HUES6 (cell line): ENCODE results near the gene FOXN4.
A peak's percentile ranks its signal among the peaks of the same experiment; 100 is the strongest.

Source experiments
- H3K27ac ChIP-seq: 2 replicates; pipeline ENCODE4 v1.7.0; 2013; ENCODE audit warnings: low read depth, mild to moderate bottlenecking, low read length, inconsistent platforms
- H3K27me3 ChIP-seq: 2 replicates; pipeline ENCODE4 v1.6.1; 2013; ENCODE audit warnings: low read length; ENCODE audit not compliant: control insufficient read depth, insufficient read depth
- H3K36me3 ChIP-seq: 2 replicates; pipeline ENCODE4 v1.6.1; 2013; ENCODE audit warnings: low read length; ENCODE audit not compliant: control insufficient read depth, insufficient read depth
- H3K4me1 ChIP-seq: 2 replicates; pipeline ENCODE4 v1.6.1; 2013; ENCODE audit warnings: low read length; ENCODE audit not compliant: control insufficient read depth, insufficient read depth
- H3K4me3 ChIP-seq: 2 replicates; pipeline ENCODE4 v1.5.1; 2013; ENCODE audit warnings: low read depth, low read length
- H3K9ac ChIP-seq: one replicate; pipeline ENCODE4 v1.6.1; 2013; ENCODE audit warnings: mild to moderate bottlenecking, low read length
- H3K9me3 ChIP-seq: 2 replicates; pipeline ENCODE4 v1.6.1; 2013; ENCODE audit warnings: low read depth, low read length; ENCODE audit not compliant: control insufficient read depth, insufficient read depth

FOXN4 gene

DNA sequence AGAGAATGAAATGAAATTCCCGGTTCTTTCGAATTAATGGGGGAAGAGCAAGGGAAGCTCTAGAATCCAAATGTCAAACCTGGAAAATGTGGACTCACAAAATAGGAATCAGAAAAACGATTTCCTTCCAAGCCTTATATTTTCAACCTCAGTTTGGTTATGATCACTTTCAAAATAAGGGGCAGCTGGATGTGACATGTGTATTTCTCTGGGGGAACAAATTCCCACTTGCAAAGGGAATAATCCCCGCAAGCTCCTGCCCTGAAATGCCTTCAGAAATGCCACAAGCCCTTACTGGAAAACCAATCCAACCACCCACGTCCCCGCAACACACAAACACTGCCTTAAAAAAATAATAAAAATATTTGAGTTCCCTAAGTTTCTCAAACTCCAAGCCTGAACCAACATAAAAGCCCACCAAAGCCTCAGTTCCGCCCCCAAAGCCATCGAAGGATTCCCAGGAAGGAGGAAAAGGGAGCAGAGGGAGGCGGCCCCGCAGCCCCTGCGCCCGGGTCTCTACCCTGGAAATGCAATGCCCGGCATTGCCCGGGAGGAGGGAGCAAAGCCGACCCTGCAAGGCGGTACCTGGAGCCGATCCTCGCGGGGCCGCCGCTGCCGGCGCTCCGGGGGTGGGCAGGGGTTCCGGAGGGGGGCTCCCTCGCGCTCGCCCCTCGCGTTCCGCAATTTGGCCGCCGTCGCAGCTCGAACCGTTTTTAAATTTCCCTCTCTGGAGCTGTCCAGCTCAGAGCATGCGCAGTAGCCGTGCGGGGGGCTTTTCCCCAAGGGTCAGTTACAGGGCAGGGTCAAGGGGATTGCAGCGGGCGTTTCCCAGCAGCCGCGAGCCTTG, at the start of gene FOXN4:
FOXN4 (minus strand) TSS at position 751 of the 847 bp plus-strand sequence. CDS start 963 bp downstream, outside the sequence.
- Histone ChIP-seq H3K27me3 (peaks cover 84% of the 10 kb centered on the region), H3K9ac (peak within 1 kb of the TSS; percentile 25), H3K4me3 (peak within 1 kb of the TSS; percentile 74), H3K4me1 (peaks cover 4% of the 10 kb centered on the region; the same call in 1 of the 2 replicates), H3K9me3 (no peaks in the 10 kb centered on the region), H3K27ac (no peak within 1 kb of the TSS), H3K36me3 (no peaks in the 10 kb centered on the region)

DNA sequence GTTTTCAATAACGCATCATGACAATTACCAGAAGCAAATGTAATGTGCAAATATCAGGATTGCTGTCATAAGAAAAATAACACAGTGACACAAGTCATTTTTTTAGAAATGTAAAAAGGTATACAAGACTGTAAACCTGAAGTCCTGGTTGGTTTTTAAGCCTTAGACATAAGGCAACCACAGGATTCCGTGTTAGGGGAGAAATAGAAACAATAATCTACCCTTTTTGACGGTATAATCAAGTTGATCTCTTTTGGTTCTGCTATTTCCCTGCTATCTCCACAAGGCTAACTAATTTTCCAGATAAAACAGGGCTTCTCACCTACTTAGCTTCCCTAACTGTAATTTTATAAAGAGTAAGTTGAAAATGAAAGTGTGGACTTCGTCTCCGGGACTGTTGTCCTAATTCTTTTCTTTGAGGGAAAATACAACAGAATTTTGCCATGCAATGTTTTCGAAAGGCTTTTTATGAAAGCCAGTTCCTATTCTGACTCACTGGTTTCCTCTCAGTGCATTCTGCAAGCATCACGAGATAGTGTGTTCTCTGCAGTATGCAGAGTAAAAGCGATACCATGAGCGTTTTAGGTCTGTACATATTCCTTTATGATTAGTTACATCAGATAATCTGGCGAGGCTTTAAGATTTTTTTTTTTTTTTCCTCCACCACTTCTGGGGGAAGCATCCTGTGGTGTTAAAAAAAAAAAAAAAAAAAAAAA, 49.2 kb upstream of the FOXN4 start:
- Histone ChIP-seq H3K27ac (no peak overlapping the region), H3K4me3 (no peak overlapping the region), H3K36me3 (no peaks in the 10 kb centered on the region), H3K27me3 (no peaks in the 10 kb centered on the region), H3K9me3 (no peaks in the 10 kb centered on the region), H3K4me1 (no peaks in the 10 kb centered on the region), H3K9ac (no peak overlapping the region)

DNA sequence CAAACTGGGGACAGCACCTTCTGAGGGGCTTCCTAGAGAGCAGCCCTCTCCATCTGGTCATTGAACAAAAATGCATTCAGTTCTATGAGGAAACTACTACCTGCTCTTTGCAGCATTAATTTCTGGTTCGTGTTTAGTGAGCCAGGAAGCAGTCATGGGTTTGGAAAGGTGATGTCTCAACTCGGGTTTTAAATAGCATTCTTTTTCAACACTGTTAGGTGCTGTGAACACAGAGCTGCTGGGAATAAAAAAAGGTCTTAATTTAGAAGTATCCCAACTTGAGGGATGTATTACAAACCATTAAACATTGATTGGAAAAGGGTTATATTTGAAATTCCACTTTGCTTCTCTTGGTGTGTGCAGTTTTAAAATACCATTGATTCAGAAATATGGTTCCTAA, 47.9 kb upstream of the FOXN4 start:
- H3K36me3 ChIP-seq, result no peaks in the 10 kb centered on the region
- H3K27me3 ChIP-seq, result no peaks in the 10 kb centered on the region
- H3K9me3 ChIP-seq, result no peaks in the 10 kb centered on the region
- no peak overlapping the region for H3K9ac ChIP-seq
- H3K4me3 ChIP-seq, result no peak overlapping the region
- no peak overlapping the region for H3K27ac ChIP-seq
- H3K4me1 ChIP-seq, result no peaks in the 10 kb centered on the region

DNA sequence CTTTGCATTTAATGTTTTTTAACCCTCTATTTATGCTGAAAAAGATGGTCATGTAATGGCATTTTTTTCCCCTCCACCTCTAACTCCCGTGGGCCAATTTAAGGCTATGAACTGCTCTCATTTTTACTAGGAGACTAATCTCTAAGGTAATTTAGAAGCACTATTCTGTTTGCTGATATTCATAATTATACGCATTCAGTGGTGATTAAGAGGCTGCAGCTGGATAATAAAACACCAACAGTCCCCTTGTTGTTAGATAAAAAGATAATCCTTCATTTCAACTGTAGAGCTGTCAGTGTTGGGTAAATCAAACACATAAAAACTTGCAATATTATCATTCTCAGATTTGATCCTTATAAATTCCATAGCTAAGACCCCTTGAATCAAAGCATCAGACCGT, 47.5 kb upstream of the FOXN4 start:
- no peak overlapping the region for H3K9ac ChIP-seq
- H3K4me1 ChIP-seq, result no peaks in the 10 kb centered on the region
- H3K4me3 ChIP-seq, result no peak overlapping the region
- H3K27me3 ChIP-seq, result no peaks in the 10 kb centered on the region
- H3K27ac ChIP-seq, result no peak overlapping the region
- H3K36me3 ChIP-seq, result no peaks in the 10 kb centered on the region
- no peaks in the 10 kb centered on the region for H3K9me3 ChIP-seq

GRCh38 chr12:109352184-109352583, 43.1 kb upstream of the FOXN4 start:
- Histone ChIP-seq H3K36me3 (no peaks in the 10 kb centered on the region), H3K27ac (no peak overlapping the region), H3K4me1 (no peaks in the 10 kb centered on the region), H3K9ac (no peak overlapping the region), H3K27me3 (no peaks in the 10 kb centered on the region), H3K4me3 (no peak overlapping the region), H3K9me3 (no peaks in the 10 kb centered on the region)

DNA sequence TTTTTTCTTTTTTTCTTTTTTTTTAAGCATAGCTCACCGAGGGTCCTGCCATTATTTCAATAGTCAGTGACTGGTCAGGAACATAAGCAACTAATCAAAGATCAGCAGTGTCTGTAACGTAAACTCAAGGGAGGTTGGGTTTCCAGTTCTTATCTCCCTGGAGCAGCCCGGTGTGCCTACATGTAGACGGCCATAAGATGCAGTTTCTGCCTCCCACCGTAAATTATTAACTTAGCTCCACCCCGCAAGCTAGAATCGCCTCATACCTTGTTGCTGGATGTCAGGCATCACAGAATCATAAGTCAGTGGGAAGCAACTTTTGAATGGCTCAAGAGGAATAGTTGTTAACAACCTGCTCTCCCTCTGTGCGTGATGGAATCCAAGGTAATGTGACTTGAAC, 38.5 kb upstream of the FOXN4 start, which contains the start of gene MYO1H:
MYO1H (plus strand) TSS at position 312 of the 400 bp plus-strand sequence; CDS start at position 373, 61 bp downstream.
- no peaks in the 10 kb centered on the region for H3K27me3 ChIP-seq
- no peak within 1 kb of the TSS for H3K27ac ChIP-seq
- no peaks in the 10 kb centered on the region for H3K4me1 ChIP-seq
- H3K4me3 ChIP-seq, result no peak within 1 kb of the TSS
- H3K9ac ChIP-seq, result no peak within 1 kb of the TSS
- H3K9me3 ChIP-seq, result no peaks in the 10 kb centered on the region
- H3K36me3 ChIP-seq, result no peaks in the 10 kb centered on the region

DNA sequence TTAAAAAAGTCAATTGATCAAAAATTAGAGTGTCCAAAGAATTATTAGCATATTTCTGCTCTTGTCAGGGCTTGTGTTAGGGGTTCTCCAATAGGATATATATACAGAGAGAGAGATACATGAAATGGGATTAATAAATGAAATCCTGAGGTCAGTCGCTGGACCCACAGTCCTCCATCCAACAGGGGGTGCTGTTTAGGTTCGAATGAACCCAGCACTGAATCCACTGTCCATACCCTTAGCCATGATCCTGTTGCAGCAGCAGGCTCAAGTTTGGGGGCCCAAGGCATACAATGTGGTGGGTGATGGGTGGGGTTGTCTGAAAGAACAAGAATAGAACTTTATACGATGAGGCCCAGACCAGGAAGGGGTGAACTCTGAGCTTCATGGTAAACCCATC, 37.8 kb upstream of the FOXN4 start:
- no peak overlapping the region for H3K27ac ChIP-seq
- H3K4me3 ChIP-seq, result no peak overlapping the region
- H3K27me3 ChIP-seq, result no peaks in the 10 kb centered on the region
- H3K9ac ChIP-seq, result no peak overlapping the region
- H3K4me1 ChIP-seq, result no peaks in the 10 kb centered on the region
- H3K9me3 ChIP-seq, result no peaks in the 10 kb centered on the region
- no peaks in the 10 kb centered on the region for H3K36me3 ChIP-seq

DNA sequence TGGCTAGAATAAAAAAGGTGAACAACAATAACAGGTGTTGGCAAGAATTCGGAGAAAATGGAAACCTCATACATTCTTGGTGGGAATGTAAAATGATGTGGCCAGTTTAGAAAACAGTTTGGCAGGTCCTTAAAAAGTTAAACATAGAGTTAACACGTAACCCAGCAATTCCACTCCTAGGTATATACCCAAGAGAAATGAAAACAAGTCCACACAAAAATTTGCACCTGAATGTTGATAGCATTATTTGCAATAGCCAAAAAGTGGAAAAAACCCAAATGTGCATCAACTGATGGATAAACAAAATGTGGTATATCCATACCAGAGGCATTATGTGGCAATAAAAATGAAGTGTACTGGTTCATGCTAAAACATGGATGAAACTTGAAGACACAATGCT, 36.3 kb upstream of the FOXN4 start:
- Histone ChIP-seq H3K4me1 (no peaks in the 10 kb centered on the region), H3K27ac (no peak overlapping the region), H3K9ac (no peak overlapping the region), H3K36me3 (no peaks in the 10 kb centered on the region), H3K9me3 (no peaks in the 10 kb centered on the region), H3K4me3 (no peak overlapping the region), H3K27me3 (no peaks in the 10 kb centered on the region)

GRCh38 chr12:109343677-109344076, 34.6 kb upstream of the FOXN4 start:
- Histone ChIP-seq H3K27me3 (no peaks in the 10 kb centered on the region), H3K4me3 (no peak overlapping the region), H3K9ac (no peak overlapping the region), H3K4me1 (no peaks in the 10 kb centered on the region), H3K27ac (no peak overlapping the region), H3K9me3 (no peaks in the 10 kb centered on the region), H3K36me3 (no peaks in the 10 kb centered on the region)

- H3K9ac ChIP-seq, result no peak overlapping the region
Measured at GRCh38 chr12:109336593-109336992, 27.5 kb upstream of the FOXN4 start.

DNA sequence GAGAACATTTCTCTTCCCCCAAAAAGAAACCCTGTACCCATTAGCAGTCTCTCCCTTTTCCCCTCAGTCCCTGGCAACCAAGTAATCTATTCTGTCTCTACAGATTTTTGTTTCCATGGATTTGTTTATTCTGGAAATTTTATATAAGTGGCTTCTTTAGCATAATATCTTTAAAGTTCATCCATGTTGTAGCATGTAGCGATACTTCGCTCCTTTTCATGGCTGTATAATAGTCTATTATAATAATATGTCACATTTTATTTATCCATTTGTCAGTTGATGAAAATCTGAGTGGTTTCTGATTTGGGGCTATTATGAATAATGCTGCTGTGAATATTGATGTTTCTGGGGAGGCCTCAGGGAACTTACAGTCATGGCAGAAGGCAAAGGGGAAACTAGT, 25.8 kb upstream of the FOXN4 start:
- Histone ChIP-seq H3K9ac (no peak overlapping the region), H3K9me3 (no peaks in the 10 kb centered on the region), H3K27me3 (no peaks in the 10 kb centered on the region), H3K36me3 (no peaks in the 10 kb centered on the region), H3K4me3 (no peak overlapping the region), H3K27ac (no peak overlapping the region), H3K4me1 (peaks cover 4% of the 10 kb centered on the region; the same call in 1 of the 2 replicates)

More at GRCh38 chr12:109336593-109336992, 27.5 kb upstream of the FOXN4 start:
- H3K4me1 ChIP-seq, result peaks cover 2% of the 10 kb centered on the region; the same call in 1 of the 2 replicates
- H3K9me3 ChIP-seq, result no peaks in the 10 kb centered on the region
- no peak overlapping the region for H3K27ac ChIP-seq
- no peaks in the 10 kb centered on the region for H3K27me3 ChIP-seq
- H3K36me3 ChIP-seq, result no peaks in the 10 kb centered on the region
- no peak overlapping the region for H3K4me3 ChIP-seq
